ENCODE data around the gene FAM171A1.

GRCh38 chr10:15211464-15211979, 159.6 kb downstream of the FAM171A1 start:
- TF ChIP-seq CTCF (IDR thresholded peaks at IDR 0.05) (no peak), ZFX (IDR thresholded peaks at IDR 0.05; ENCODE audit: borderline replicate concordance) (no peak)
